MCF 10A (cell line): ENCODE data around the gene SIGLEC9. TPM values are rescaled to one million over a fixed set of nuclear protein-coding genes. Genes with fewer than 3 reads are reported as not detected.

Experiments used
- BruUV-seq: library from RNA; stranded (reverse); fragments of 400-500 nt; replicated peaks from 2 replicates; lab custom pipeline; 2021; lab: Mats Ljungman, UMichigan
- CTCF ChIA-PET: fragments of 300-600 bp; sonication (Branson Sonifier 250); formaldehyde crosslinking; extraction: SDS; loops from one replicate; lab custom pipeline; 2021; ENCODE audit warnings: antibody characterized with exemption, inconsistent platforms; lab: Yijun Ruan, JAX
- POLR2A ChIA-PET: fragments of 300-600, 350-650 bp; sonication (Branson Sonifier 250); formaldehyde crosslinking; extraction: SDS; loops from one replicate; lab custom pipeline; 2020; ENCODE audit warnings: antibody characterized with exemption, inconsistent platforms; lab: Yijun Ruan, JAX
- DNase-seq: peaks from one replicate; pipeline ENCODE4 v3.0.0-alpha.2; 2018; ENCODE audit not compliant: unreplicated experiment
- H3K27ac Mint-ChIP-seq: one replicate; pipeline ENCODE4 v1.8.0; 2022; ENCODE audit warnings: mild to moderate bottlenecking, low read depth, mixed read lengths; ENCODE audit not compliant: unreplicated experiment
- H3K27me3 Mint-ChIP-seq: one replicate; pipeline ENCODE4 v1.8.0; 2022; ENCODE audit warnings: mixed read lengths; ENCODE audit not compliant: insufficient read depth, unreplicated experiment
- H3K36me3 Mint-ChIP-seq: one replicate; pipeline ENCODE4 v1.8.0; 2022; ENCODE audit warnings: mild to moderate bottlenecking, moderate library complexity, mixed read lengths; ENCODE audit not compliant: insufficient read depth, unreplicated experiment
- H3K4me1 Mint-ChIP-seq: one replicate; pipeline ENCODE4 v1.8.0; 2022; ENCODE audit warnings: mixed read lengths; ENCODE audit not compliant: insufficient read depth, unreplicated experiment
- H3K4me3 Mint-ChIP-seq: one replicate; pipeline ENCODE4 v1.8.0; 2022; ENCODE audit warnings: mild to moderate bottlenecking, moderate library complexity, mixed read lengths; ENCODE audit not compliant: unreplicated experiment
- H3K9me3 Mint-ChIP-seq: one replicate; pipeline ENCODE4 v1.8.0; 2022; ENCODE audit warnings: mixed read lengths; ENCODE audit not compliant: unreplicated experiment
- CTCF ChIP-seq: fragments of 200-600 bp; IDR thresholded peaks from one replicate; pipeline ENCODE4 v1.8.0; 2022; ENCODE audit warnings: antibody characterized with exemption, mild to moderate bottlenecking; ENCODE audit not compliant: unreplicated experiment
- intact Hi-C: fragments of 100-400 bp; cut with micrococcal nuclease; formaldehyde crosslinking; loops from 2 replicates; pipeline ENCODE4 v1.14.1; 2022
- total RNA-seq: library from RNA; stranded (reverse); gene quantifications from 2 replicates; pipeline ENCODE4 v1.2.3, GENCODE V29; 2022

The SIGLEC9 gene
- total RNA-seq, 1 experiment from 2014 or later: not detected

- Mint-ChIP-seq H3K4me1 (peaks cover 25% of the 10 kb centered on the region), H3K9me3 (no peaks in the 10 kb centered on the region), H3K36me3 (peaks cover 28% of the 10 kb centered on the region), H3K4me3 (no peak overlapping the region), H3K27ac (no peak overlapping the region), H3K27me3 (no peaks in the 10 kb centered on the region)
- DNase-seq: peak; percentile 11
- TF ChIP-seq CTCF: peak; percentile 27
- ChIA-PET CTCF (interaction anchor here (0.6 to 2.1 kb wide), 27 partner anchors 12 to 1215 kb away, joined by 3 to 28 read pairs (median 3); no protein-coding TSS in a partner anchor), POLR2A (interaction anchor here (0.8 to 1.4 kb wide), 2 partner anchors 12 to 75 kb away, joined by 4 to 8 read pairs; no protein-coding TSS in a partner anchor)
- intact Hi-C loops: loop anchor here (1.0 to 10.0 kb wide), 3 partner anchors 75 to 292 kb away; no protein-coding TSS in a partner anchor
- TSS peak; percentile 26 for BruUV-seq
These were observed 28.1 kb upstream of the SIGLEC9 start for GRCh38 chr19:51096473-51097165.

- TF ChIP-seq CTCF: peak; percentile 53
- CTCF ChIA-PET: interaction anchor here (0.6 to 2.1 kb wide), 22 partner anchors 13 to 1216 kb away, joined by 3 to 28 read pairs (median 3); no protein-coding TSS in a partner anchor
- POLR2A ChIA-PET: interaction anchor here (1.4 kb wide), 1 partner anchor 76 kb away, joined by 8 read pairs; no protein-coding TSS in a partner anchor
- no TSS peak for BruUV-seq
- peak; percentile 87 for DNase-seq
- no peak overlapping the region for H3K27ac Mint-ChIP-seq
- peaks cover 20% of the 10 kb centered on the region for H3K4me1 Mint-ChIP-seq
- H3K27me3 Mint-ChIP-seq: no peaks in the 10 kb centered on the region
- no peaks in the 10 kb centered on the region for H3K9me3 Mint-ChIP-seq
- H3K36me3 Mint-ChIP-seq: peaks cover 33% of the 10 kb centered on the region
- intact Hi-C loops: loop anchor here (1.0 to 10.0 kb wide), 3 partner anchors 76 to 292 kb away; no protein-coding TSS in a partner anchor
- H3K4me3 Mint-ChIP-seq: no peak overlapping the region
These were observed 27.5 kb upstream of the SIGLEC9 start for GRCh38 chr19:51097166-51097738.

- no peak for DNase-seq
- H3K27me3 Mint-ChIP-seq: no peaks in the 10 kb centered on the region
- no peak overlapping the region for H3K4me3 Mint-ChIP-seq
- no peak overlapping the region for H3K27ac Mint-ChIP-seq
- intact Hi-C loops: loop anchor here (1.0 to 10.0 kb wide), 3 partner anchors 76 to 293 kb away; no protein-coding TSS in a partner anchor
- H3K9me3 Mint-ChIP-seq: no peaks in the 10 kb centered on the region
- TF ChIP-seq CTCF: no peak
- POLR2A ChIA-PET: no interaction called here
- H3K4me1 Mint-ChIP-seq: peaks cover 19% of the 10 kb centered on the region
- BruUV-seq: no TSS peak
- CTCF ChIA-PET: interaction anchor here (0.6 to 1.5 kb wide), 3 partner anchors 114 to 1136 kb away, joined by 3 to 4 read pairs (median 4); no protein-coding TSS in a partner anchor
- H3K36me3 Mint-ChIP-seq: peaks cover 38% of the 10 kb centered on the region
These were observed 26.9 kb upstream of the SIGLEC9 start for GRCh38 chr19:51097796-51098195.
